GM18907 (cell line): ENCODE results near the gene DMAC2L.
"Not testable (repeated sequence)": the region's sequence is repeated elsewhere in the genome, so short reads cannot be mapped to it uniquely, and the experiment has no call there.

Experiments
- ATAC-seq: cut with Tn5 transposase; IDR thresholded peaks from one replicate; pipeline ENCODE4 v1.9.1; 2021; ENCODE audit warnings: mild to moderate bottlenecking, moderate library complexity; ENCODE audit not compliant: unreplicated experiment

DMAC2L gene

GRCh38 chr14:50353126-50353525 lies 41.0 kb downstream of the DMAC2L start:
- no peak for ATAC-seq

DNA sequence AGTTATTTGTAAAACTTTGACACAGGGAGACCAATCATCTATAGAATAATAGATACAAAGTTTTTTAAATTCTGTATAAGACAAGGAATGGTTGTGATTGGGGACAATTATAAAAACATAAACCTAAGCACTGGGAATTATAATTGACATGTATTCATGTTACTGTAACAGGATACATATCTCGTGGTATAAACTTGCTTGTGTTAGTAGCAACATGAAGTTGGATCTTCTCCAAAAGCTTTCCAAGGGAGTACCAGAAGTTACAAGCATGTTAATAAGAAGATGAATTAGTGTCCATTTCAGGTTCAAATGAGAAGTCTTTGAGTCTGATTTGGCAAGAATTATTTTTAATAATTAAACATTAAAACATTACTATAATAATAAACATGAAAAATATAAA lies 42.4 kb downstream of the DMAC2L start:
- ATAC-seq: no peak

GRCh38 chr14:50355692-50356091 lies 43.6 kb downstream of the DMAC2L start:
- ATAC-seq: no peak

GRCh38 chr14:50356283-50356682 lies 44.2 kb downstream of the DMAC2L start:
- ATAC-seq: not testable (repeated sequence)

DNA sequence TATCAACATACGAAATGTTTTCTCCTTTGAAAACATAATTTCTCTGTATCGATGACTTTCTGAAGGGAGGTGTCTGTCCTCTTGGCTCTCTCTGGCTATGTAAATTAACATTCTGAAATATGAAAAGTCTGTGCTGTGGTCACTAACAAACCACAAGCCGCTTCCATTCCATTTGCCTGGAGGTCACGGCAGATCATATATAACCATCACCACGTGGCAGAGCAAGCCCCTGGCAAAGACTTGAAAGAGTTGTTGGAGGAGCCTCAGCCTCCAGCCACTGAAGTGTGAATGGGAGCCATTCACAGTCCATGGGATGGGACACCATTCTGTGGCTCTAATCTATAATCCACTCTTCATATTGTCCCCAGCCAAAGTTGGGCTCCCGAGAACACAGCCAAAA lies 45.0 kb downstream of the DMAC2L start:
- no peak for ATAC-seq

- no peak for ATAC-seq
Measured at GRCh38 chr14:50357753-50358395, 45.8 kb downstream of the DMAC2L start.

GRCh38 chr14:50359631-50360030 lies 47.5 kb downstream of the DMAC2L start:
- ATAC-seq: no peak

DNA sequence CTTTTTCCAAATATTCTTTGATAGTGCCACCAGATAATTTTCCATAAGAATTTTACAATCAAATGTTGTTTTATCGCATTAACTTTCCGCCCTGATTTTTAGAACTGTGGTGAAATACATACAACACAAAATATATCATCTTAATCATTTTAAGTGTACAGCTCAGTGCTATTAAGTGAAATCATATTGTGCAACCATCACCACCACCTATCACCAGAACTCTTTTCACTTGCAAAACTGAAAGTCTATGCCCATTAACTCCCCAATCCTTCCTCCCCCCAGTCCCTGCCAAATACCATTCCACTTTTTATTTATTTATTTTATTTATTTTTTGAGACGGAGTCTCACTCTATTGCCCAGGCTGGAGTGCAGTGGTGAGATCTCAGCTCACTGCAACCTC lies 48.0 kb downstream of the DMAC2L start:
- ATAC-seq: no peak

GRCh38 chr14:50360851-50361250 lies 48.7 kb downstream of the DMAC2L start:
- ATAC-seq: no peak

- ATAC-seq: not testable (repeated sequence)
Measured at GRCh38 chr14:50361473-50362403, 49.6 kb downstream of the DMAC2L start.

DNA sequence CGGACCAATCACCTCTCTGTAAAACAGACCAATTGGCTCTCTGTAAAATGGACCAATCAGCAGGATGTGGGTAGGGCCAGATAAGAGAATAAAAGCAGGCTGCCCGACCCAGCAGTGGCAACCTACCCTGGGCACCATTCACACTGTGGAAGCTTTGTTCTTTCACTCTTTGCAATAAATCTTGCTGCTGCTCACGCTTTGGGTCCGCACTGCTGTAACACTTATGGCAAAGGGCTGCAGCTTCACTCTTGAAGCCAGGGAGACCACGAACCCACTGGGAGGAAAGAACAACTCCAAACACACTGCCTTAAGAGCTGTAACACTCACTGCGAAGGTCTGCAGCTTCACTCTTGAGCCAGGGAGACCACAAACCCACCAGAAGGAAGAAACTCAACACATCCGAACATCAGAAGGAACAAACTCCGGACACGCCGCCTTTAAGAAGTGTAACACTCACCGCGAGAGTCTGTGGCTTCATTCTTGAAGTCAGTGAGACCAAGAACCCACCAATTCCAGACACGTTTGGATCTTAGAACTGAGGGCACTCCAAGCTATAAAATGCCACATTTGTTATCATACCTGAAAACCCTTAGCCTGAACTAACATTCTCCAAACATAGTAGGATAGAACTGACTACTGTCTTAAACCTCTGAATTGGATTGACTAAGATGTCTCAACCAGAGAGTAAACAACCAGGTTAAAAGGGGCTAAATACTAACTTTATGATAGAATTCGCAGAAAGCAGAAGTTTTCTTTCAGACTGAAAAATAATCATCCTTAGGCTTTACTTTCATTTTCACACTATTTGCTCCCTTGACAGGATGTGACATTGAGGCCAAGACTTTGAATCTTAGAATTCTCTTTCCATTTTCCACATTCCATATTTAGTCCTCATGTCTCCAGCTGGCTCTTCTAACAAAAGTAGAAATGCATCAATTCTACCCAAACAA lies 50.9 kb downstream of the DMAC2L start:
- ATAC-seq: peak; percentile 24

DNA sequence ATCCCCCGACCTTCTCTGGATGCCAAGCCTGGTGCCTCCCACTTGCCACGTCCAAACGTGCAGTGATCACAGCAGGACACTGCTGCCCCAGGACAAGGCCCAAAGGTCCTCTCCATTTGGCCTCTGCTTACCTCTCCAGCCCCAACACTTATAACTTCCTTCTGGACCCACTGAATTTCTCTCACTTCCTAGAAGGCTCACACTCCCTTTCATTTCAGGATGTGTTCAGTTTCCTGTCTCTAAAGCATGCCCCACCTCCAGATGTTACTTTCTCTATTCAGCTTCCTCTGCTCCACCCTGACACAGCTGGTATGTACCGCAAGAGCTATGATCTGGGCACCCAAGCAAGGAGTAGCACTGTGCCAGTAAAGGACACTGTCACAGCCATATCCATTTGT lies 51.6 kb downstream of the DMAC2L start:
- peak; percentile 96 for ATAC-seq

DNA sequence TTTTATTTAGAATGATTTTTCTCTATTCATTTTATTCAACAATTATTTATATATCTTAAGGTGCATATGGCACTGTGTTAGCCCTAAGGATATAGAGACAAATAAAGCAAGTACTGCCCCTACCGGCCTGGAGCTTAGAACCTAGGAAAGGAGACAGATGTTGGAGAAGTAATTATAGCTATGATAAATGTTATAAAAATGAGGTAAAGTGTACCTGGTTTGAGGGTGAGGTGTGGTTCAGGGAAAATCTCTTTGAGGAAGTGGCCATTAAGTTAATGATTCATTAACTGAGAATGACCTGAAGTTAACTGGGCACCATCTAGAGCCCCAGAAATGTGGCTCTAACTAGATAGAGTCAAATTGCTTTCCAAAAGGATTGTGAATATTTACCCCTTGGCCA lies 52.7 kb downstream of the DMAC2L start:
- no peak for ATAC-seq

DNA sequence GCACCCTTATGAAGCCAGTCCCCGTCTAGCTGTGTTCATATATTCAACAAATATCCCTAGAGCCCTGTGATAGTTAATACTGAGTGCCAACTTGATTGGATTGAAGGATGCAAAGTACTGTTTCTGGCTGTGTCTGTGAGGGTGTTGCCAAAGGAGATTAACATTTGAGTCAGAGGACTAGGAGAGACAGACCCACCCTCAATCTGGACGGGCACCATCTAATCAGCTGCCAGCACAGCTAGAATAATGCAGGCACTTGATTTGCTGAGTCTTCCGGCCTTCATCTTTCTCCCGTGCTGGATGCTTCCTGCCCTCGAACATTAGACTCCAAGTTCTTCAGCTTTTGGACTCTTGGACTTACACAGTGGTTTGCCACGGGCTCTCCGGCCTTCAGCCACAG lies 53.4 kb downstream of the DMAC2L start:
- ATAC-seq: not testable (repeated sequence)

DNA sequence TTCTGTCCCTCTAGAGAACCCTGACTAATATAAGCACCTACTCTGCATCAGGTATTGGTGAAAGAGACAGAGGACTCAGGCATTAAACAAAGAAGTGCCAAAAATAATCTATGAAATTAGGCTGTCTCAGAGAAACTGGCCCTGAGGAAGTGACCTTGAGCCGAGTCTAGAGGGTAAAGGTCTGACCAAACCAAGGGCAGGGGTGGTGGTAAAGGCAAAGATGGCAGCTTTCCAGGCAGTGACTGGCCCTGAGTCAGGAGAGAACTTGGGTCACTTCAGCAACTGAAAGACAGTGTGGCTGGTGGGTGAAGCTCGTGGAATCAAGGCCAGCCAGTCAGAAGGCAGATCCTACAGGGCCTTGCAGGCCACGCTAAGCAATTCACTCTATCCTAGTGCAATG lies 54.0 kb downstream of the DMAC2L start:
- ATAC-seq: no peak

DNA sequence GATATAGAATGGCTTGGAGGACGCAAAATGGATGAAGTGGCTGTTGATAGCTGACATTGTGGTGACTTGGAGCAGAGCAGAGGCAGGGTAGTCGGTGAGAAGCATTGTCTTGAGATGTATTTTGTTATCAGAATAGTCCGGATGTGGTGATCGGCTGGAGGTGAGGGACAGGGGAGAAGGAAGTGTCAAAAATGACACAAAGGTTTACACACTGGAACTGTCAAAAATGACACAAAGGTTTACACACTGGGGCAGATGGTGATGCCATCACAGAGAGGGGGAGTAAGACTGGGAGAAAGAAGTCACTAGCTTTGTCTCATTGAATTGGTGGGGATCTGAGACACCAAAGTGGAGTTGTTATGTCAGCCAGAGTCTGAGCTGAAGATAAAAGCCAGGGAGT lies 54.5 kb downstream of the DMAC2L start:
- ATAC-seq: no peak

GRCh38 chr14:50371546-50371945 lies 59.4 kb downstream of the DMAC2L start:
- no peak for ATAC-seq

DNA sequence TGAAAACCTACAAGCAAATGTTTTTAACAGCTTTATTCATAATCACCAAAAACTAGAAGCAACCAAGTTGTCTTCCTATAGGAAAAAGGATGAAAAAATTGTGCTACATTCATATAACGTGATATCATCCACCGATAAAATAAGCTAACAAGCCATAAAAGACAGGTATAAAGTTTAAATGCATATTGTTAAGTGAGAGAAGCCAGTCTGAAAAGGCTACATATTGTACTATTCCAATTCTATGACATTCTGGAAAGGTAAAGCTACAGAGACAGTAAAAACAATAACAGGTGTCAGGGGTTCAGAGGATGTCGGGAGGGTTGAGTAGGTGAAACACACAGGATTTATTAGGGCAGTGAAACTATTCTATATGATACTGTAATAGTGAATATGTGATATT lies 61.8 kb downstream of the DMAC2L start:
- ATAC-seq: no peak

DNA sequence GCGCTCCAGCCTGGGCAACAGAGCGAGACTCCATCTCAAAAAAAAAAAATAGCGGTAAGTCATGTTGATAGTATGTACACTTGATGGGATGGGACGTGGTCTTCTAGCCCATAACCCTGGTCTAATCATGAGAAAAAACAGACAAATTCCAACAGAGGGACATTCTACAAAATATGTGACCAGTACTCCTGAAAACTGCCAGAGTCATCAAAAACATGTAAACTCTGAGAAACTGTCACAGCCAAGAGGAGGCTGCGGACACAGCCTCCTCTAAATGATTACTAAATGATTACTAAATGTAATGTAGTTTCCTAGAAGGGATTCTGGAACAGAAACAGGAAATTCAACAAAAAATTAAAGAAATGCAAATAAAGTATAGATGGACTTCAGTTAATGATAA lies 63.6 kb downstream of the DMAC2L start:
- no peak for ATAC-seq
